Measurements from ENCODE around the gene SGMS1.

GRCh38 chr10:50520115-50520514 is 103.6 kb downstream of the SGMS1 start:
- TF ChIP-seq YY1 (IDR thresholded peaks at IDR 0.05; ENCODE audit: low read depth) (no peak), RAD21 (IDR thresholded peaks at IDR 0.05; ENCODE audit: low read length) (no peak), MAX (IDR thresholded peaks at IDR 0.05; ENCODE audit: low read depth) (no peak), TAF1 (IDR thresholded peaks at IDR 0.05; ENCODE audit: borderline replicate concordance, low read depth, low read length) (no peak), CTCF (IDR thresholded peaks at IDR 0.05) (no peak), GABPA (IDR thresholded peaks at IDR 0.05; ENCODE audit: low read depth) (no peak)
